CD4-positive, alpha-beta T cell (primary cell): ENCODE data around the gene GTF2A1L. TPM values are rescaled to one million over a fixed set of nuclear protein-coding genes. Genes with fewer than 3 reads are reported as not detected.

ENCODE experiments used
- ATAC-seq: fragments of 200-7000 bp; cut with Tn5 transposase; one replicate; pipeline ENCODE4 v1.10.0; 2022; ENCODE audit warnings: mild to moderate bottlenecking; ENCODE audit not compliant: poor library complexity
- CTCF ChIA-PET: fragments of 350-600 bp; sonication (Branson Sonifier 250); formaldehyde crosslinking; loops from one replicate; lab custom pipeline; 2021; ENCODE audit warnings: antibody characterized with exemption, inconsistent platforms; lab: Charles Lee
- POLR2A ChIA-PET: fragments of 350-600 bp; sonication (Branson Sonifier 250); formaldehyde crosslinking; loops from one replicate; lab custom pipeline; 2021; ENCODE audit warnings: antibody characterized with exemption, inconsistent platforms; lab: Charles Lee
- DNase-seq, 14 experiments: peaks; one replicate each; pipeline ENCODE4 v3.0.0-alpha.2; 2013 to 2020; ENCODE audit warnings: mixed read lengths in 2 of 14
- H3K27ac ChIP-seq, 2 donors: one replicate each; pipeline versions ENCODE4 v1.5.1 to v1.7.0; 2013; ENCODE audit warnings: low read length in 2 of 2, low read depth in 1 of 2, mild to moderate bottlenecking in 1 of 2
- H3K27me3 ChIP-seq, 2 experiments: 1 replicate in 1 of 2; 2 replicates in 1 of 2; pipeline versions ENCODE4 v1.6.1 to v1.7.0; 2013; ENCODE audit warnings: low read length in 2 of 2, control low read depth in 1 of 2, mild to moderate bottlenecking in 1 of 2, moderate library complexity in 1 of 2; ENCODE audit not compliant: insufficient read depth in 2 of 2, control insufficient read depth in 1 of 2
- H3K36me3 ChIP-seq: one replicate; pipeline ENCODE4 v1.6.1; 2013; ENCODE audit warnings: low read length, control low read depth; ENCODE audit not compliant: insufficient read depth
- H3K4me1 ChIP-seq: one replicate; pipeline ENCODE4 v1.6.1; 2013; ENCODE audit warnings: low read length, control low read depth; ENCODE audit not compliant: insufficient read depth
- H3K4me3 ChIP-seq: one replicate; pipeline ENCODE4 v1.5.1; 2013; ENCODE audit warnings: mild to moderate bottlenecking, low read length, moderate library complexity
- H3K9me3 ChIP-seq, 2 experiments: 1 replicate in 1 of 2; 2 replicates in 1 of 2; pipeline versions ENCODE4 v1.6.1 to v1.7.0; 2013; ENCODE audit warnings: low read length in 2 of 2, mild to moderate bottlenecking in 2 of 2, control low read depth in 1 of 2, moderate library complexity in 1 of 2; ENCODE audit not compliant: control insufficient read depth in 1 of 2, insufficient read depth in 1 of 2
- H3K27ac Mint-ChIP-seq: one replicate; pipeline ENCODE4 v1.8.0; 2020; ENCODE audit warnings: mixed read lengths
- H3K27me3 Mint-ChIP-seq: one replicate; pipeline ENCODE4 v1.8.0; 2021; ENCODE audit warnings: mixed read lengths
- H3K36me3 Mint-ChIP-seq: one replicate; pipeline ENCODE4 v1.8.0; 2021; ENCODE audit warnings: low read depth, mixed read lengths
- H3K4me1 Mint-ChIP-seq: one replicate; pipeline ENCODE4 v1.8.0; 2021; ENCODE audit warnings: low read depth, mixed read lengths
- H3K4me3 Mint-ChIP-seq: one replicate; pipeline ENCODE4 v1.8.0; 2020; ENCODE audit warnings: mild to moderate bottlenecking, mixed read lengths
- H3K9me3 Mint-ChIP-seq: one replicate; pipeline ENCODE4 v1.8.0; 2020; ENCODE audit warnings: mixed read lengths
- intact Hi-C, 2 experiments: fragments of 100-400 bp; cut with DNase I in 1 of 2; cut with micrococcal nuclease in 1 of 2; formaldehyde crosslinking; loops; one replicate each; pipeline versions ENCODE4 v1.15.1 to v1.9.0; 2023 to 2025; cut with DNase I, micrococcal nuclease
- total RNA-seq, 174 experiments: library from RNA in 2 of 174; stranded (reverse) in 2 of 174; gene quantifications; one replicate each; pipeline ENCODE4 v1.2.3 and lab custom pipeline; 2021 to 2026
- TF ChIP-seq, protein P1 (sequence below): fragments of 200-600 bp; IDR thresholded peaks from one replicate; pipeline ENCODE4 v1.8.0; 2022; ENCODE audit warnings: antibody characterized with exemption, mild to moderate bottlenecking

Gene GTF2A1L
- total RNA-seq, 2 experiments from 2014 or later: not detected

DNA sequence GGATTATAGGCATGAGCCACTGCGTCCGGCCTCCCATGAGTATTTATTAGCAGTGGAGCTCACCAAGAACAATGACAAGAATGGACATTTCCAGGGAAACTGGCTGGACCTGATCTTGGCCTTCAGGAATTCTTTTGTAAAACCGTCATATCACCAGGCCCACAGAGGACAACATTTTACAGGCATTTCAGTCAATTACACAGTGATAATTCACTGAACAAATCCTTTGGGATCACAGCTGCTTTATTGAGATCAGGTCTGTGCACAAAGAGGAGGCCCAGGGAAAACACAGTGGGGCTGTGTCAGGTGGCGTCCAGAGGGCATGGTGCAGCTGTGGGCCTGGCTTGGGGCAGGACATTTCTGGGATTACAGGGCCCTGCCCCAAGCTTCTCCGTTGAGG, 30.1 kb upstream of the GTF2A1L start:
- no peaks in the 10 kb centered on the region for H3K9me3 ChIP-seq
- H3K36me3 Mint-ChIP-seq: no peaks in the 10 kb centered on the region
- ATAC-seq: no peak
- no peaks in the 10 kb centered on the region for H3K4me1 ChIP-seq
- H3K4me3 ChIP-seq: no peak overlapping the region
- ChIA-PET CTCF (no interaction called here), POLR2A (no interaction called here)
- TF ChIP-seq, protein P1, sequence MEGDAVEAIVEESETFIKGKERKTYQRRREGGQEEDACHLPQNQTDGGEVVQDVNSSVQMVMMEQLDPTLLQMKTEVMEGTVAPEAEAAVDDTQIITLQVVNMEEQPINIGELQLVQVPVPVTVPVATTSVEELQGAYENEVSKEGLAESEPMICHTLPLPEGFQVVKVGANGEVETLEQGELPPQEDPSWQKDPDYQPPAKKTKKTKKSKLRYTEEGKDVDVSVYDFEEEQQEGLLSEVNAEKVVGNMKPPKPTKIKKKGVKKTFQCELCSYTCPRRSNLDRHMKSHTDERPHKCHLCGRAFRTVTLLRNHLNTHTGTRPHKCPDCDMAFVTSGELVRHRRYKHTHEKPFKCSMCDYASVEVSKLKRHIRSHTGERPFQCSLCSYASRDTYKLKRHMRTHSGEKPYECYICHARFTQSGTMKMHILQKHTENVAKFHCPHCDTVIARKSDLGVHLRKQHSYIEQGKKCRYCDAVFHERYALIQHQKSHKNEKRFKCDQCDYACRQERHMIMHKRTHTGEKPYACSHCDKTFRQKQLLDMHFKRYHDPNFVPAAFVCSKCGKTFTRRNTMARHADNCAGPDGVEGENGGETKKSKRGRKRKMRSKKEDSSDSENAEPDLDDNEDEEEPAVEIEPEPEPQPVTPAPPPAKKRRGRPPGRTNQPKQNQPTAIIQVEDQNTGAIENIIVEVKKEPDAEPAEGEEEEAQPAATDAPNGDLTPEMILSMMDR: no peak
- H3K27me3 Mint-ChIP-seq: no peaks in the 10 kb centered on the region
- no peaks in the 10 kb centered on the region for H3K4me1 Mint-ChIP-seq
- H3K27ac Mint-ChIP-seq: no peak overlapping the region
- no peaks in the 10 kb centered on the region for H3K36me3 ChIP-seq
- no peak overlapping the region for H3K27ac ChIP-seq
- no peak overlapping the region for H3K4me3 Mint-ChIP-seq
- intact Hi-C loops: no loop called here
- H3K9me3 Mint-ChIP-seq: no peaks in the 10 kb centered on the region
- no peak for DNase-seq
- H3K27me3 ChIP-seq: no peaks in the 10 kb centered on the region

DNA sequence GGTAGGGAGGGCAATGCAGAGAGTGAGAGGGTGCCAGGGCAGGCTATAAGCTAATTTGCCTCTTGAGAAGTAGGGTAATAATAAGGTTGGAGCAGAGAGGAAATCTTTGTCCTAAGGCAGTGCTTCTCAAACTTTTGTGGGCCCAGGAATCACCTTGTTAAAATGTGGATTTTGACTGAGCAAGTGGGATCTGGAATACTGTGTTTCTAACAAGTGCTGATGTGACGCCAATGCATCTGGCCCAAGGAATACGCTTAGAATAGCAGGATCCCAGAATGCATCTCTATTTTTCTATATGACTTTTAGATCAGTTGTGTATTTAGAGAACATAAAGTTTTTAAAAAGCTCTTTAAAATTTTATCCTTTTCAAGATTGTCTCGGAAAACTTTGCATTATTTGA, 29.7 kb upstream of the GTF2A1L start:
- no peaks in the 10 kb centered on the region for H3K4me1 ChIP-seq
- H3K4me3 ChIP-seq: no peak overlapping the region
- DNase-seq (no peak), ATAC-seq (no peak)
- no peaks in the 10 kb centered on the region for H3K9me3 ChIP-seq
- ChIA-PET CTCF (no interaction called here), POLR2A (no interaction called here)
- H3K36me3 ChIP-seq: no peaks in the 10 kb centered on the region
- Mint-ChIP-seq H3K9me3 (no peaks in the 10 kb centered on the region), H3K4me1 (no peaks in the 10 kb centered on the region), H3K27me3 (no peaks in the 10 kb centered on the region), H3K36me3 (no peaks in the 10 kb centered on the region), H3K4me3 (no peak overlapping the region), H3K27ac (no peak overlapping the region)
- H3K27me3 ChIP-seq: no peaks in the 10 kb centered on the region
- intact Hi-C loops: no loop called here
- no peak overlapping the region for H3K27ac ChIP-seq
- TF ChIP-seq, protein P1: no peak

GRCh38 chr2:48588745-48589144, 28.9 kb upstream of the GTF2A1L start:
- Mint-ChIP-seq H3K27me3 (no peaks in the 10 kb centered on the region), H3K4me3 (no peak overlapping the region), H3K27ac (no peak overlapping the region), H3K9me3 (no peaks in the 10 kb centered on the region), H3K4me1 (no peaks in the 10 kb centered on the region), H3K36me3 (no peaks in the 10 kb centered on the region)
- H3K36me3 ChIP-seq: no peaks in the 10 kb centered on the region
- POLR2A ChIA-PET: no interaction called here
- H3K27me3 ChIP-seq: no peaks in the 10 kb centered on the region
- DNase-seq (no peak), ATAC-seq (no peak)
- H3K4me1 ChIP-seq: no peaks in the 10 kb centered on the region
- TF ChIP-seq, protein P1: no peak
- intact Hi-C loops: no loop called here
- CTCF ChIA-PET: no interaction called here
- H3K4me3 ChIP-seq: no peak overlapping the region
- H3K27ac ChIP-seq: no peak overlapping the region
- H3K9me3 ChIP-seq: no peaks in the 10 kb centered on the region
